SKM-1 (cell line): ENCODE results near the gene INPP5F.

Experiments used
- DNase-seq: peaks from one replicate; lab custom pipeline; 2025; ENCODE audit not compliant: unreplicated experiment; lab: John Stamatoyannopoulos, UW

INPP5F gene

GRCh38 chr10:119807960-119808697 lies 82.3 kb downstream of the INPP5F start:
- DNase-seq, result no peak

- no peak for DNase-seq
Measured at GRCh38 chr10:119811122-119811521, 85.3 kb downstream of the INPP5F start.

- no peak for DNase-seq
Measured at GRCh38 chr10:119812684-119813083, 86.8 kb downstream of the INPP5F start.

- no peak for DNase-seq
Measured at GRCh38 chr10:119815671-119816070, 89.8 kb downstream of the INPP5F start.

GRCh38 chr10:119817991-119818888 lies 92.4 kb downstream of the INPP5F start:
- no peak for DNase-seq

- DNase-seq, result no peak
Measured at GRCh38 chr10:119818889-119819270, 93.0 kb downstream of the INPP5F start.

- DNase-seq, result no peak
Measured at GRCh38 chr10:119821182-119821581, 95.3 kb downstream of the INPP5F start.

GRCh38 chr10:119824299-119824698 lies 98.4 kb downstream of the INPP5F start:
- DNase-seq, result no peak

GRCh38 chr10:119826771-119827170 lies 100.9 kb downstream of the INPP5F start:
- DNase-seq, result no peak

GRCh38 chr10:119827430-119827829 lies 101.6 kb downstream of the INPP5F start:
- no peak for DNase-seq

- DNase-seq, result no peak
Measured at GRCh38 chr10:119829429-119829828, 103.6 kb downstream of the INPP5F start.

GRCh38 chr10:119830851-119831250 lies 105.0 kb downstream of the INPP5F start:
- DNase-seq, result no peak

GRCh38 chr10:119831656-119832055 lies 105.8 kb downstream of the INPP5F start:
- DNase-seq, result no peak

- no peak for DNase-seq
Measured at GRCh38 chr10:119832951-119833350, 107.1 kb downstream of the INPP5F start.

- no peak for DNase-seq
Measured at GRCh38 chr10:119834188-119834587, 108.3 kb downstream of the INPP5F start.

GRCh38 chr10:119845656-119846055 lies 119.8 kb downstream of the INPP5F start:
- DNase-seq, result no peak

- DNase-seq, result no peak
Measured at GRCh38 chr10:119849031-119849789, 123.4 kb downstream of the INPP5F start.

- no peak for DNase-seq
Measured at GRCh38 chr10:119849944-119850343, 124.1 kb downstream of the INPP5F start.

GRCh38 chr10:119852277-119852676 lies 126.4 kb downstream of the INPP5F start:
- no peak for DNase-seq

GRCh38 chr10:119852822-119853221 lies 127.0 kb downstream of the INPP5F start:
- DNase-seq, result no peak

GRCh38 chr10:119853574-119853973 lies 127.7 kb downstream of the INPP5F start:
- DNase-seq, result no peak
